ENCODE measurements around the gene TFDP1. TPM values are rescaled to one million over a fixed set of nuclear protein-coding genes. Genes with fewer than 3 reads are reported as not detected.

TFDP1 gene
- total RNA-seq, 2 donors from 2014 or later = 87.5 to 99.2 TPM

Other genes starting within 250 kb of the TFDP1 start
- 1 to 10 TPM in 1 of 2 donors, under 1 TPM in 1; 0.79 to 2.5 TPM for gene GRTP1, start 220.6 kb upstream of the TFDP1 start, total RNA-seq
- gene ADPRHL1, start 131.3 kb upstream of the TFDP1 start, total RNA-seq = 1 to 10 TPM; 1.4 to 2.1 TPM
- gene DCUN1D2, start 94.0 kb upstream of the TFDP1 start, total RNA-seq = 10 to 100 TPM; 24.6 to 26.2 TPM
- gene ATP4B, start 73.4 kb downstream of the TFDP1 start, total RNA-seq = not detected
- gene GRK1, start 82.5 kb downstream of the TFDP1 start, total RNA-seq = under 1 TPM in 1 of 2 donors, not detected in 1; 0.22 TPM
- 1 to 10 TPM; 1.2 TPM for gene TMEM255B, start 174.5 kb downstream of the TFDP1 start, total RNA-seq

All from activated T-cell treated with anti-CD3 and anti-CD28 coated beads, Interleukin-2, amount 50 U/mL, for 72 hours (primary cell).